GM19035 (cell line): Measurements from ENCODE around the gene WWOX.
A peak's percentile ranks its signal among the peaks of the same experiment; 100 is the strongest.

Experiments
- ATAC-seq: cut with Tn5 transposase; IDR thresholded peaks from one replicate; pipeline ENCODE4 v1.9.1; 2021; ENCODE audit not compliant: unreplicated experiment

The WWOX gene

DNA sequence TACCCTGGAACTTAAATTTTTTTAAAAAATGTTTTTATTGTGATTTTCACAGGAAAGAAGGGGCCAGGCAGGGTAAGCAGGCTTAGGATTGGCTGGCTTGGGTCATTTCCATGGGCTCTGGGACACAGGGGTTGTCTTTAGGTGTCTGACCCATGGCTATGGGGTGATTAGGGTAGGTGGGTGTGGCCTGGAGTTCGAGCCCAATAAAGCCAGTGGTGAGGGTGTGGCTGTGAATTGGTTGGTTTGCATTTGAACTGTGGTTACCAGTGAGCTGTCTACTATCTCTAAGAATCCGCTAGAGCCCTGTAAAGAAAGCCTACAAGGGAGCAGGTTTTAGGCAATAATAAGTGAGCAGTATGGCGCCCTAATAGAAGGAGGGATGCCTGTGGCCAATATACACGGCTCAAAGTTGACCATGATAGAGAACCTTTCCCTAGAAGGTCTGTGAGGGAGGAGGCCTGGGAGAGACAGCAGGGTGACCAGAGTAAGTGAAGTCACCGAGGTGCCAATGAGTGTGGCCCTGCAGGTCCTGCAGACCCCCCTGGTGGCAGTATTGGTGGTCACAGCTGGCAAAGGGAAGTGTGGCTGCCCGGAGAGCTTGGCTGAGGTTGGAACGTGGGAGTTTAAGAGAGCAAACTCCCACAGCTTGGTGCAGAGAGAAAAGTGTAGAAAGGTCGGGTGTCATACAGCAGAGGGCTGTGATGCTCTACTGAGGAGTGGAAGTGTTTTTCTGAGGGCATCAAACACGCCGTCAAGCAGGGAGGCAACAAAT, 454.0 kb downstream of the WWOX start:
- ATAC-seq: no peak

GRCh38 chr16:78556421-78556820, 457.0 kb downstream of the WWOX start:
- ATAC-seq: no peak

DNA sequence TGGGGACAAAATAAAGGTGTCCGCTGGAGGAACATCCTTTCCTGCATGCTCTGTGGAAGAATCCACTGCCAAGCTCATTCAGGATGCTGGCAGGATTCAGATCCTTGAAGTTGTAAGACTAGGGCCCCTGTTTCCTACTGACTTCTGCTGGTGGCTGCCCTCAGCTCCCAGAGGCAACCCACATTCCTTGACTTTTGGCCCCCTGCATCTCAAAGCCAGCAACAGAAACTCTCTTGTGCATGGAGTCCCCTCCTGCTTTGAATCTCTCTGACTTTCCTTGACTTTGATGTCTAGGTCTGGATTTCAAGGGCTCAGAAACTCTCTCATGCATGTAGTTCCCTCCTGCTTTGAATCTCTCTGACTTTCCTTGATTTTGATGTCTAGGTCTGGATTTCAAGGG, 461.5 kb downstream of the WWOX start:
- no peak for ATAC-seq

- ATAC-seq: no peak
Measured at GRCh38 chr16:78562111-78562510, 462.7 kb downstream of the WWOX start.

DNA sequence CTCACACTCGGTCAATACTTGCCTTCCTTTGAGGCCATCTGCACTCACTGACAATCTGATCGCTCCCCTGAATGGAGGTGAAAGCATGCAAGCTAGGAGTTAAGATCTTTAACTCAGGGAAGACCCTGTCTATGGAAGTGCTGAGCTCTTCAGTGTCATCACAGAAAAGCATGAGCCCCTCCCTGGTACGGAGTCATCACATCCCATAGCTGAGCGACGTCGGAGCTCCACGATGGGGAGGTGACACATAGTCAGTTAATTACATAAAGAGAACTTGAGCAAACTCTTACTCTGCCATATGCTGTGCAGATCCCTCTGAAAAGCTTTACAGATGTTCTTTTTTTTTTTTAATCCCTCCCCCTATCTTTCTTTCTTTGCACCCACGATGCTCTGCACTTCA, 463.2 kb downstream of the WWOX start:
- ATAC-seq: no peak

- ATAC-seq: no peak
Measured at GRCh38 chr16:78563905-78564304, 464.5 kb downstream of the WWOX start.

GRCh38 chr16:78566397-78567073, 467.1 kb downstream of the WWOX start:
- ATAC-seq: no peak

DNA sequence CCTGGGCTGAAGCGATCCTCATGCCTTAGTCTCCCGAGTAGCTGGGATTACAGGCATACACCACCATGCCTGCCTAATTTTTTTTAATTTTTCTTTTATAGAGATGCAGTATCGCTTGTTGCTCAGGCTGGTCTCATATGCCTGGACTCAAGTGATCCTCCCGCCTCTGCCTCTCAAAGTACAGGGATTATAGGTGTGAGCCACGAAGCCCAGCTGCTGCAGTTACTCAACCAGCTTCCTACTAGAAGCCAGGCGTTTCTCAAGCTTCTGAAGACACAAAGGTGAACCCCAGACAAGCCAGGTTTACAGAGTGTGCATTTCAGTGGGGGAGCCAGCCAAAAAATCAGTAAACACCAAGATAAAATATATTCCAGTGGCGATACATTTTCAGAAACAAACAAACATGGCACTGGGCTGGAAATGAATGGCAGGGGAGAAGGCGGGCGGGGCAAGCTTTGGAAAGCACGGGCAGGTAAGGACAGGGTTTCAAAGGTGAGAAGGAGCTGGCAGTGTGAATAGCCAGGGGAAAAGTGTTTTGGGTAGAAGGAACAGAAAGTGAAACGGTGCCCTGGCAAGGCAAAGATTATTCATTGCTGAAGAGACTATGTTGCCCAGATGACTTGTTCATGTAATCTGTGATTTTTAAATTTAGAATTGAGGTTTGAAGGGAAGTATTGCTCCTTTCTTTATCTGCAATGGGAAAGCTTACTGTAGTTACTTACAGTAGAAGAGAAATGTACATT, 471.1 kb downstream of the WWOX start:
- peak; percentile 58 for ATAC-seq

- no peak for ATAC-seq
Measured at GRCh38 chr16:78571434-78571833, 472.0 kb downstream of the WWOX start.

DNA sequence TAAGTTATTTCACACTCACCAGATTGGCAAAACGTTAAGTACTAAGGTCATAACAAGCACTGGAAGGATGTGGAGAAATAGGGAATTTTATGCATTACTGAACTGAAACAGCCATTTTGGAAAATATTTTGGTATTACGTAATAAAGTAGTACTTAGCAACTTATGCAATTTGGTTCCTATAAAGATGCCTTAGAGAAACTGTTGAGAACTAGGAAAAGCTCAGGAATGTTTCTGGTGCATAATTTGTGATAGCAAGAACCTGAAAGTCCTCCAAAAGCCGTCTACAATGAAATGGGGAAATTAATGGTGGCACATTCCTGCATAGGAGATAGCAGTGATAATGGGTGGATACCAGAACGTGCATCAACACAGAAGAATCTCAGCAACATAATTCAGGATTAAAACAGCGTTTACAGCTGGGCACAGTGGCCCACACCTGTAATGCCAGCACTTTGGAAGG, 472.5 kb downstream of the WWOX start:
- no peak for ATAC-seq

DNA sequence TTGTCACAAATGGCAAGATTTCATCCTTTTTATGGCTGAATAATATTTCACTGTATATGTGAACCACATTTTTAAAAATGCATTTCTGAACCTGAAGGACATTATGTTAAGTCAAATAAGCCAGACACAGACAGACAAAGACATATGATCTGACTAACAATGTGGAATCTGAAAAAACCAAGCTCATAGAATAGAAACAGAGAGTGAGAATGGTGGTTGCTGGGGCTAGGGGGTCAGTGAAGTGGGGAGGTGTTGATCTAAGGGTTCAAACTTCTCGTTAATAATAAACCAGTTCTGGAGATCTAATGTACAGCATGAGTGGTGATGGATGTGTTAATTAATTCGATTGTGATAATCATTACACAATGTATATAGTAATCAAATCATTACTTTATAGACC, 475.1 kb downstream of the WWOX start:
- no peak for ATAC-seq

DNA sequence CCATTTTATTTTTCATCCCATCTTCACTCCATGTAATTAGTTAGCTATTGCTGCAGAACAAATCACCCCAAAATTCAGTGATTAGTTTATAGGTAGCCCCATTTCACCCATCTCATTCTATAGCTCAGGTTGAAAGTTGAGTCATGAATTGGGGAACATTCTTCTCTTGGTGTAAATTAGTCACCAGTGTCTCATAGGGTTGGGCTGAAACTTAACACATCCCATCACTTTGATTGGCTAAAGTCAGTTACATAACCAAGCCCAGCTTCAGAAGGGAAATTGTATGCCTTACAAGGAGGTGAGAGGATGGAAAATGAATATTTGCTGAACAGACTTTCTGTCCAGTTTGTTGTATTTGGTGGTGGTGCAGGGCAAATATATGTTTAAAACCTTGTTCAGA, 477.5 kb downstream of the WWOX start:
- no peak for ATAC-seq

DNA sequence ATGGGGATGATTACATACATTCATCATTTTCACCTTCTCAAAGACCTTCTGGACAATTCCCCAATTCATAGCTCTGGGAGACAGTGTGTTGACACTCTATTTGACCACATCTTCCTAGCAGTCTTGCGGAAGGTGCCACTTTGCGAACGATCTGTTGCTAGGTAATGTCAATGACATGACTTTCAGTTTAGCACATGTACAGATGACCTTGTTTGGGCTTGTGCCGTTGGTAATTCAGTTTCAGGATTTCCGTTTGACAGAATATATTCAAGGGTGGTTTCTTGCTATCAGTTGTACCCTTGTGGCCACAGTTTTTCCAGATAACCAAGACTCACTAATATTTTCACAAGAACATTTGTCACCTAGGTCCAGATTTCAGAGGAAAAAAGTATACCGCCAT, 478.2 kb downstream of the WWOX start:
- no peak for ATAC-seq

DNA sequence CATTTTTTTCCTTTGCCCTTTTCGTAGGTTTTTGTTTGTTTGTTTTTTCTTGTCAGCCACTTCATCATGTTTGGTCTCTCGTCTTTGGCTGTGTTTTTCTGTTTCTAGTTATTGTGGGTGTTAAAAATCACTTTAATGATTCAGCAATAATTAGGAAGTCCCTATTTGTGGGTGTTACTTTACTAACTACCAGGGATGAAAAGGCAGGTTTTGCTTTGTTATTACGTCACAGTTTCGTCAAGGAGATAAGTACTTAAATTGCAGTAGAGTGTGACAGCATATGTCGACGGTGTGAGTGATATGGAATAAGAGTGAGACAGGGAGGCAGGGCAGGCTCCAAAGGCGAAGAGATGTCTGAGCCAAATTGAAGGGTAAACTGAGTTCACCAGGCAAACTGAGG, 479.6 kb downstream of the WWOX start:
- no peak for ATAC-seq

DNA sequence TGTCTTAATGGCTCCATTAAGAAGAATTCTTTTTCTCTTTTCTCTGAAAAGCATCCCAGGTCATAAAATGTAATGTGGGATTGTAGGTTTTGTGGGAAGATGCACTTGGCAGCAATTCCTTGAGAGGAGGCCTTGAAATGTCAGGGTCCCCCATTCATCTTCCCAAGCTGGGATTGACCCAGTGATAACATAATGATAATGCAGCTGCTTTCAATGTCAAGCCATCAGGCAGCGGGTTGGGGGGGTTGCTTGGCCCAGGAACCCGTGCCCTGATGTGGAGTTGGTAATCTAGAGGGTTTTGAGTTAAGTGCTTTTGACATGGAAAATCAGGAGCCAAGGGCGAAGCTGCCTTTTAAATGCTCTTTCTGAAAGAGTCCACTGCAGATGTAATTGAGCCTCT, 484.0 kb downstream of the WWOX start:
- no peak for ATAC-seq

- no peak for ATAC-seq
Measured at GRCh38 chr16:78584213-78584860, 484.9 kb downstream of the WWOX start.

- no peak for ATAC-seq
Measured at GRCh38 chr16:78584991-78585390, 485.5 kb downstream of the WWOX start.

GRCh38 chr16:78589331-78589730, 489.9 kb downstream of the WWOX start:
- ATAC-seq: no peak

DNA sequence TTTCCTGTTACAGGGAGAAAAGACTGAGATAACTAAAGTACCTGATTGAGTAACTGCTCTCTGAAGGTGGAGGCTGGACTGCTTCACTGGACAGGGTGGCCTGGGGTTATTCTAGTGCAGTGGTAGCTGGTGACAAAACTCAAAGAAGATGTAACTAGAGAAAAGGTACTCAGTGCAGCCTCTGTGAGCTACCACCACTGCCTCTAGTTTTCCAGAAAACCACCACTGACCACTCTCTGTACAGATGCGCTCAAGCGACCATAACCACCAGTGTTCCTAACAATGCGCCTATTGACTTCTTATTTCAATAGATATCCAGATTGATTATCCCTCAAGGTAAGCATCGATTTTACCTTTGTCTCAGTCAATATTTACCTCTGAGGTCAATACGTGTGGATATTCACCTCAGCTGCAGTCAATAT, 492.2 kb downstream of the WWOX start:
- no peak for ATAC-seq

- ATAC-seq: no peak
Measured at GRCh38 chr16:78592111-78592510, 492.7 kb downstream of the WWOX start.

- ATAC-seq: no peak
Measured at GRCh38 chr16:78593352-78593751, 493.9 kb downstream of the WWOX start.
